Hindlimb muscle (tissue), 1 donor: ENCODE measurements around the gene TXNL1. TPM values are rescaled to one million over a fixed set of nuclear protein-coding genes. Genes with fewer than 3 reads are reported as not detected.

Experiments
- DNase-seq: peaks from one replicate; pipeline ENCODE4 v3.0.0-alpha.2; 2013
- polyA plus RNA-seq: library from polyadenylated mRNA; unstranded; fragments of 120-200 nt; gene quantifications from one replicate; pipeline ENCODE4 v1.2.1, GENCODE V29; 2013; ENCODE audit not compliant: insufficient read length

TXNL1 gene
- polyA plus RNA-seq, 1 donor: 112 TPM

- peak; percentile 63 for DNase-seq
These were observed 72.6 kb downstream of the TXNL1 start for GRCh38 chr18:56565551-56566345.

- DNase-seq: peak; percentile 29
These were observed 73.3 kb downstream of the TXNL1 start for GRCh38 chr18:56565046-56565445.

GRCh38 chr18:56563568-56563967 lies 74.8 kb downstream of the TXNL1 start:
- no peak for DNase-seq

DNA sequence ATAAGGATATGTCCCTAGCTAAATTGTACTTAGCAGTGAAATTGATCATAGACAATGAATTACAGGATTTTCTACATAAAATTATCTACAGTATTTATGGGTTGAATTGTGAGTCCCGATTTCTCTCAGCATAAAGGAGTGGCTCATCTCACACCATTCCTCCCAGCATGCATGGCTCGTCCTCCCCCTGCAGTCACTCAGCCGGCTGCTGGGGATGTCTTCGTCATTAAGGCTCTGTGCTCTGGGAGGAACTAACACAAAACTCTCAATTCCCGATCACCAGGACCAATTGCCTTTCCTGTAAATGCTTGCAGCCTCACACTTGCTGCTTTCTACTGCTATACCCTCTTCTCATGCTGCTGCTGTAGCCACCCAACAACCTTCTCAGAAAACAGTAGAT lies 75.9 kb downstream of the TXNL1 start:
- no peak for DNase-seq

DNA sequence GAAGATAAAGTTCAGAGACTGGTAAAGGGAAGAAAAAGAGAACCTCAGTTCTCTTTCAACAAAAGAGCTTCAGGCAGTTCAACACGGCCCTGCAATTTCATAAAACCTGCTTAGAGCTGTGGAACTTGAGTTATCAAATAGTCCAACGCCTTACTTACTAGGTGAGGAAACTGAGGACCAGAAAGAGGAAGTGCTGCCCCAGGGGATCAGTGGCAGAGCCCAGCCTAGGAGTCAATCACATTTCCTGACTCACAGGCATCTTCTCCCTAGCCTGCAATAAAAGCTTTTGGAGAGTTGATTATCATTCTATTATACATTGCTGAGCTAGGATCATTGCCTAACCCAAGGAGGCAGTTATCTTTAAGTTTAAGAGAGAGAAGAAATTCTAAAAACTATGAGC lies 77.4 kb downstream of the TXNL1 start:
- no peak for DNase-seq

DNA sequence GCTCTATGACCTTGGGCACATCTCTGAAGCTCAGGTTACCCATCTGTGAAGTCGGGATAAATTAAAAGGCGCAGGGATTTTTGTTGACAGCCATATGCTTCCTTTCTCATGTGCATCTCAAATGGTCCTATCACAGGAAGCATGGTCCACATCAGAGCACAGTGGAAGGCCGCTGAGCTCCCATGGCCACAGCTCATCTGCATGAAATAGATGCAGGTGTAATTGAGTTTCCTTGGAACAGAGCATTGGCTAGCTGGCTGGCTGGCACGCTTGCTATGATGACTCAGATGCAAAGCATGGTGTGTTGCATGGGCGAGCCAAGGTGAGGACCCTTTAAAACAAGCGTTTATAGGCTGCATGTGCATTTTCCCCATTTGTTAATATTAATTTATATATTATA lies 79.3 kb downstream of the TXNL1 start:
- DNase-seq: no peak

GRCh38 chr18:56556907-56557306 lies 81.5 kb downstream of the TXNL1 start:
- no peak for DNase-seq

- no peak for DNase-seq
These were observed 88.3 kb downstream of the TXNL1 start for GRCh38 chr18:56550121-56550520.

Other genes with a start within 250 kb of the TXNL1 start
- 12.6 TPM for gene WDR7, start 12.8 kb upstream of the TXNL1 start, polyA plus RNA-seq